GM12875 (cell line): ENCODE measurements around the gene GIGYF2.

ENCODE experiments used
- H3K4me3 ChIP-seq: one replicate; pipeline ENCODE4 v1.5.1; 2011; ENCODE audit warnings: low read depth, low read length, control low read depth
- CTCF ChIP-seq: IDR thresholded peaks from 2 replicates; pipeline ENCODE4 v1.5.1; 2011; ENCODE audit warnings: low read depth, mild to moderate bottlenecking, control low read depth, inconsistent platforms, low read length, moderate library complexity, borderline replicate concordance; ENCODE audit not compliant: insufficient read depth

Gene GIGYF2

GRCh38 chr2:232876978-232877441 is 179.9 kb downstream of the GIGYF2 start:
- no peak for TF ChIP-seq CTCF
- H3K4me3 ChIP-seq: no peak overlapping the region

GRCh38 chr2:232877940-232878511 is 180.9 kb downstream of the GIGYF2 start:
- no peak overlapping the region for H3K4me3 ChIP-seq
- TF ChIP-seq CTCF: no peak

GRCh38 chr2:232878855-232879617 is 181.9 kb downstream of the GIGYF2 start:
- TF ChIP-seq CTCF: no peak
- no peak overlapping the region for H3K4me3 ChIP-seq

GRCh38 chr2:232879618-232880494 is 182.7 kb downstream of the GIGYF2 start:
- TF ChIP-seq CTCF: no peak

GRCh38 chr2:232880764-232881351 is 183.7 kb downstream of the GIGYF2 start:
- no peak for TF ChIP-seq CTCF
- H3K4me3 ChIP-seq: no peak overlapping the region

More at GRCh38 chr2:232879618-232880494, 182.7 kb downstream of the GIGYF2 start:
- H3K4me3 ChIP-seq: no peak overlapping the region

GRCh38 chr2:232882085-232882484 is 185.0 kb downstream of the GIGYF2 start:
- no peak overlapping the region for H3K4me3 ChIP-seq
- no peak for TF ChIP-seq CTCF
